Endothelial cell of umbilical vein (primary cell): ENCODE data around the gene MFN2. TPM values are rescaled to one million over a fixed set of nuclear protein-coding genes. Genes with fewer than 3 reads are reported as not detected.

Source experiments
- BruUV-seq: library from RNA; stranded (reverse); fragments of 400-500 nt; replicated peaks from 2 replicates; lab custom pipeline; 2021; lab: Mats Ljungman, UMichigan
- CTCF ChIA-PET: fragments of 300-600, 350-600 bp; sonication (Branson Sonifier 250); formaldehyde crosslinking; loops from one replicate; lab custom pipeline; 2021; ENCODE audit warnings: antibody characterized with exemption, inconsistent platforms; lab: Charles Lee
- POLR2A ChIA-PET: fragments of 300-600, 350-600 bp; sonication (Branson Sonifier 250); formaldehyde crosslinking; loops from one replicate; lab custom pipeline; 2021; ENCODE audit warnings: antibody characterized with exemption, inconsistent platforms; lab: Charles Lee
- DNase-seq: peaks from one replicate; pipeline ENCODE4 v3.0.0-alpha.2; 2011; ENCODE audit warnings: low read depth, low spot score
- FAIRE-seq: peaks from 2 replicates; lab custom pipeline; 2011; peaks lifted over from hg19 to GRCh38; lab: Jason Lieb, UNC
- H2AFZ ChIP-seq: 2 replicates; pipeline ENCODE4 v1.6.0; 2012; ENCODE audit warnings: low read depth, low read length, control low read depth, inconsistent platforms
- H3K27ac ChIP-seq: 2 replicates; pipeline ENCODE4 v1.5.1; 2011; ENCODE audit warnings: low read depth, mild to moderate bottlenecking, control low read depth, low read length, moderate library complexity; ENCODE audit not compliant: insufficient read depth
- H3K27me3 ChIP-seq, 2 experiments: 2 replicates each; pipeline versions ENCODE4 v1.6.0 to v1.6.1; 2011; ENCODE audit warnings: low read length in 2 of 2, mixed read lengths in 1 of 2; ENCODE audit not compliant: control insufficient read depth in 2 of 2, insufficient read depth in 2 of 2
- H3K36me3 ChIP-seq, 2 experiments: 2 replicates in 1 of 2; 3 replicates in 1 of 2; pipeline ENCODE4 v1.5.1; 2011; ENCODE audit warnings: low read length in 2 of 2, mild to moderate bottlenecking in 1 of 2, moderate library complexity in 1 of 2; ENCODE audit not compliant: control insufficient read depth in 2 of 2, insufficient read depth in 2 of 2; ENCODE audit errors: extremely low read depth in 1 of 2
- H3K4me1 ChIP-seq: 3 replicates; pipeline ENCODE4 v1.5.1; 2011; ENCODE audit warnings: mild to moderate bottlenecking, low read length; ENCODE audit not compliant: control insufficient read depth, insufficient read depth; ENCODE audit errors: extremely low read depth
- H3K4me2 ChIP-seq: 2 replicates; pipeline ENCODE4 v1.6.1; 2011; ENCODE audit warnings: low read length, control low read depth, mixed read lengths; ENCODE audit not compliant: insufficient read depth
- H3K4me3 ChIP-seq, 3 experiments: fragments of 200-600 bp in 1 of 3; sonication (generic), shearing (Covaris generic) in 1 of 3; replicated peaks in 1 of 3; 2 replicates each; pipeline ENCODE4 v1.5.1; 2011 to 2016; ENCODE audit warnings: control low read depth in 3 of 3, low read length in 3 of 3, mild to moderate bottlenecking in 2 of 3, inconsistent platforms in 1 of 3, low read depth in 1 of 3, moderate library complexity in 1 of 3; ENCODE audit not compliant: insufficient read depth in 1 of 3
- H3K79me2 ChIP-seq: 2 replicates; pipeline ENCODE4 v1.6.0; 2012; ENCODE audit warnings: low read length, inconsistent platforms; ENCODE audit not compliant: control insufficient read depth, insufficient read depth
- H3K9ac ChIP-seq: replicated peaks from 2 replicates; pipeline ENCODE3; 2011; ENCODE audit warnings: low read length, control low read depth; ENCODE audit not compliant: insufficient read depth; ENCODE audit errors: extremely low read depth
- H3K9me1 ChIP-seq: replicated peaks from 3 replicates; pipeline ENCODE4 v1.6.0; 2011; ENCODE audit warnings: mild to moderate bottlenecking, low read length; ENCODE audit not compliant: control insufficient read depth, insufficient read depth; ENCODE audit errors: extremely low read depth
- H3K9me3 ChIP-seq: replicated peaks from 2 replicates; pipeline ENCODE4 v1.5.1; 2012; ENCODE audit warnings: low read length, inconsistent platforms; ENCODE audit not compliant: control insufficient read depth, insufficient read depth
- H4K20me1 ChIP-seq: replicated peaks from 2 replicates; pipeline ENCODE3; 2011; ENCODE audit warnings: mild to moderate bottlenecking, low read length; ENCODE audit not compliant: control insufficient read depth, insufficient read depth; ENCODE audit errors: extremely low read depth
- EZH2 ChIP-seq: IDR thresholded peaks from 2 replicates; pipeline ENCODE4 v1.6.1; 2012; ENCODE audit warnings: borderline replicate concordance, low read depth, mild to moderate bottlenecking, moderate library complexity, low read length, inconsistent platforms; ENCODE audit not compliant: severe bottlenecking
- FOS ChIP-seq: IDR thresholded peaks from 2 replicates; pipeline ENCODE4 v1.6.1; 2011; ENCODE audit warnings: mild to moderate bottlenecking, low read length, moderate library complexity, borderline replicate concordance; ENCODE audit not compliant: insufficient read depth
- GATA2 ChIP-seq: IDR thresholded peaks from 2 replicates; pipeline ENCODE4 v1.7.0; 2011; ENCODE audit warnings: low read depth, mild to moderate bottlenecking, moderate library complexity, mixed read lengths, low read length; ENCODE audit not compliant: insufficient read length, insufficient read depth
- JUN ChIP-seq: IDR thresholded peaks from 2 replicates; pipeline ENCODE4 v1.6.1; 2011; ENCODE audit warnings: borderline replicate concordance, low read depth; ENCODE audit not compliant: insufficient read length, insufficient read depth
- MYC ChIP-seq: IDR thresholded peaks from one replicate; pipeline ENCODE4 v1.6.1; 2011; ENCODE audit warnings: mild to moderate bottlenecking, low read depth, low read length
- POLR2A ChIP-seq: IDR thresholded peaks from 2 replicates; pipeline ENCODE4 v1.6.1; 2012; ENCODE audit warnings: low read depth, mild to moderate bottlenecking, control low read depth, low read length
- POLR2AphosphoS5 ChIP-seq: IDR thresholded peaks from 2 replicates; pipeline ENCODE4 v1.6.1; 2012; ENCODE audit warnings: low read depth, mild to moderate bottlenecking, control low read depth, low read length, moderate library complexity; ENCODE audit not compliant: insufficient read depth
- dilution Hi-C: fragments of 300-500 bp; cut with MboI; formaldehyde crosslinking; loops from one replicate; pipeline ENCODE4 v1.15.0; 2019; ENCODE audit warnings: low sequenced_read_pairs; ENCODE audit not compliant: extremely low pct_ligation_motif_present
- intact Hi-C: fragments of 100-400 bp; cut with micrococcal nuclease; formaldehyde crosslinking; loops from one replicate; pipeline ENCODE4 v1.10.0; 2022
- polyA plus RNA-seq, 4 experiments: library from polyadenylated mRNA; depleted of rRNA in 3 of 4; stranded (reverse) in 3 of 4; unstranded in 1 of 4; fragments of >200 nt; gene quantifications; 2 replicates each; pipeline versions ENCODE4 v1.2.1 to v1.2.3, GENCODE V29; 2011 to 2012; ENCODE audit warnings: missing spikeins in 1 of 4
- total RNA-seq: library from RNA; stranded (reverse); gene quantifications from 2 replicates; pipeline ENCODE4 v1.2.3, GENCODE V29; 2021
- TF ChIP-seq, protein P1 (sequence below): IDR thresholded peaks from 2 replicates; pipeline ENCODE4 v1.6.1; 2011; ENCODE audit not compliant: insufficient read depth, insufficient read length
- TF ChIP-seq, protein P2 (sequence below), 2 donors: IDR thresholded peaks; 1 replicate in 1 of 2; 2 replicates in 1 of 2; pipeline ENCODE4 v1.5.1; 2011; ENCODE audit warnings: low read length in 2 of 2, mild to moderate bottlenecking in 2 of 2, moderate library complexity in 2 of 2, control low read depth in 1 of 2, inconsistent platforms in 1 of 2, low read depth in 1 of 2; ENCODE audit not compliant: insufficient read depth in 1 of 2; ENCODE audit errors: extremely low read depth in 1 of 2

The MFN2 gene
- total and polyA plus RNA-seq, 2 donors (not counting 3 experiments of a cell fraction or from before 2014, with no cell fraction given) = 51.4 to 82.4 TPM

DNA sequence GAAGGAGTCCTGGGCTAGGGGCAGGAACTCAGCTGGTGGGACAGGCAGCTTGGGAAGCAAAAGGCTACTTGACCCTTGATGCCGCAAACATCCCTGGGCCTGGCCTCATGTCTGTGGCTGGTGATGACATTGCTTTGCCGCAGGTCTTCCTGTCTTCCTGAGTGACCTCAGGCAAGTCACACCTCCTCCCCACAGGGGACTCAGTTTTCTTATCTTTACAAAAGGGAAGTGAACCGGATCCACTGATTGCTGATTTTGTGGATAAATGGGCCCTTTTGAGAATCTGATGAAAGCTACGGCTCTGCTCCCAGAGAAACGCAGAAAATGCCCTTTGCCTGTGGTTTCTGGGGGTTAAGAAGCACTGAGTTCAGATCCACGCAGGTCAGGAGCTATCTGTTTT is 25.0 kb upstream of the MFN2 start:
- Histone ChIP-seq H2AFZ (no peak overlapping the region), H3K27me3 (no peaks in the 10 kb centered on the region), H3K4me1 (no peaks in the 10 kb centered on the region), H3K9me3 (no peaks in the 10 kb centered on the region), H3K27ac (no peak overlapping the region), H3K4me3 (no peak overlapping the region), H3K9ac (no peak overlapping the region), H3K36me3 (peaks cover 6 to 41% of the 10 kb centered on the region in 2 experiments), H3K9me1 (no peaks in the 10 kb centered on the region), H3K79me2 (no peaks in the 10 kb centered on the region), H3K4me2 (no peak overlapping the region), H4K20me1 (no peaks in the 10 kb centered on the region)
- FAIRE-seq (no peak), DNase-seq (no peak)
- ChIA-PET CTCF (no interaction called here), POLR2A (interaction anchor here (1.8 kb wide), 1 partner anchor 47 kb away, joined by 4 read pairs; no protein-coding TSS in a partner anchor)
- BruUV-seq = no TSS peak
- TF ChIP-seq GATA2 = no peak
- no peak for TF ChIP-seq EZH2
- no peak for TF ChIP-seq POLR2A
- no peak for TF ChIP-seq POLR2AphosphoS5
- TF ChIP-seq, protein P1, sequence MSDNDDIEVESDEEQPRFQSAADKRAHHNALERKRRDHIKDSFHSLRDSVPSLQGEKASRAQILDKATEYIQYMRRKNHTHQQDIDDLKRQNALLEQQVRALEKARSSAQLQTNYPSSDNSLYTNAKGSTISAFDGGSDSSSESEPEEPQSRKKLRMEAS = no peak
- TF ChIP-seq, protein P2, sequence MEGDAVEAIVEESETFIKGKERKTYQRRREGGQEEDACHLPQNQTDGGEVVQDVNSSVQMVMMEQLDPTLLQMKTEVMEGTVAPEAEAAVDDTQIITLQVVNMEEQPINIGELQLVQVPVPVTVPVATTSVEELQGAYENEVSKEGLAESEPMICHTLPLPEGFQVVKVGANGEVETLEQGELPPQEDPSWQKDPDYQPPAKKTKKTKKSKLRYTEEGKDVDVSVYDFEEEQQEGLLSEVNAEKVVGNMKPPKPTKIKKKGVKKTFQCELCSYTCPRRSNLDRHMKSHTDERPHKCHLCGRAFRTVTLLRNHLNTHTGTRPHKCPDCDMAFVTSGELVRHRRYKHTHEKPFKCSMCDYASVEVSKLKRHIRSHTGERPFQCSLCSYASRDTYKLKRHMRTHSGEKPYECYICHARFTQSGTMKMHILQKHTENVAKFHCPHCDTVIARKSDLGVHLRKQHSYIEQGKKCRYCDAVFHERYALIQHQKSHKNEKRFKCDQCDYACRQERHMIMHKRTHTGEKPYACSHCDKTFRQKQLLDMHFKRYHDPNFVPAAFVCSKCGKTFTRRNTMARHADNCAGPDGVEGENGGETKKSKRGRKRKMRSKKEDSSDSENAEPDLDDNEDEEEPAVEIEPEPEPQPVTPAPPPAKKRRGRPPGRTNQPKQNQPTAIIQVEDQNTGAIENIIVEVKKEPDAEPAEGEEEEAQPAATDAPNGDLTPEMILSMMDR (IDR thresholded peaks at IDR 0.05; ENCODE audit: extremely low read depth in 1 of 2, insufficient read depth in 1 of 2, low read depth in 1 of 2, low read length in 2 of 2) = no peak
- no peak for TF ChIP-seq JUN
- TF ChIP-seq MYC = no peak
- TF ChIP-seq FOS = no peak
- dilution Hi-C loops = no loop called here
- intact Hi-C loops = no loop called here
